Measurements from ENCODE around the gene RFXANK.

Gene RFXANK

GRCh38 chr19:19230999-19231398, 38.9 kb downstream of the RFXANK start:
- H3K4me3 ChIP-seq (ENCODE audit: control insufficient read depth, low read depth, low read length): no peak overlapping the region
- TF ChIP-seq CTCF (conservative IDR thresholded peaks at IDR 0.05; ENCODE audit: control insufficient read depth, insufficient read depth, low read depth, low read length): no peak
- no peak for DNase-seq (ENCODE audit: low read depth)

GRCh38 chr19:19232261-19232721, 40.2 kb downstream of the RFXANK start:
- no peak for DNase-seq (ENCODE audit: low read depth)
- no peak for TF ChIP-seq CTCF (conservative IDR thresholded peaks at IDR 0.05; ENCODE audit: control insufficient read depth, insufficient read depth, low read depth, low read length)
- H3K4me3 ChIP-seq (ENCODE audit: control insufficient read depth, low read depth, low read length): no peak overlapping the region

- DNase-seq (ENCODE audit: low read depth): no peak
- no peak for TF ChIP-seq CTCF (conservative IDR thresholded peaks at IDR 0.05; ENCODE audit: control insufficient read depth, insufficient read depth, low read depth, low read length)
- no peak overlapping the region for H3K4me3 ChIP-seq (ENCODE audit: control insufficient read depth, low read depth, low read length)
Observed at GRCh38 chr19:19234220-19234816, 42.3 kb downstream of the RFXANK start.

- no peak for TF ChIP-seq CTCF (conservative IDR thresholded peaks at IDR 0.05; ENCODE audit: control insufficient read depth, insufficient read depth, low read depth, low read length)
- no peak for DNase-seq (ENCODE audit: low read depth)
- no peak overlapping the region for H3K4me3 ChIP-seq (ENCODE audit: control insufficient read depth, low read depth, low read length)
Observed at GRCh38 chr19:19236173-19236572, 44.1 kb downstream of the RFXANK start.

GRCh38 chr19:19238126-19238894, 46.3 kb downstream of the RFXANK start:
- no peak for DNase-seq (ENCODE audit: low read depth)
- TF ChIP-seq CTCF (conservative IDR thresholded peaks at IDR 0.05; ENCODE audit: control insufficient read depth, insufficient read depth, low read depth, low read length): no peak

GRCh38 chr19:19239675-19240074, 47.6 kb downstream of the RFXANK start:
- no peak for DNase-seq (ENCODE audit: low read depth)
- H3K4me3 ChIP-seq (ENCODE audit: control insufficient read depth, low read depth, low read length): no peak overlapping the region
- TF ChIP-seq CTCF (conservative IDR thresholded peaks at IDR 0.05; ENCODE audit: control insufficient read depth, insufficient read depth, low read depth, low read length): no peak

More at GRCh38 chr19:19238126-19238894, 46.3 kb downstream of the RFXANK start:
- H3K4me3 ChIP-seq (ENCODE audit: control insufficient read depth, low read depth, low read length): no peak overlapping the region
